DMS153 treated with DMSO at 0.1 percent for 48 hours (cell line): ENCODE measurements around the gene ZNF446.
"Not testable (repeated sequence)": the region's sequence is repeated elsewhere in the genome, so short reads cannot be mapped to it uniquely, and the experiment has no call there.

ENCODE experiments used
- DNase-seq: peaks from one replicate; lab custom pipeline; 2025; ENCODE audit not compliant: unreplicated experiment; lab: John Stamatoyannopoulos, UW

The ZNF446 gene

DNA sequence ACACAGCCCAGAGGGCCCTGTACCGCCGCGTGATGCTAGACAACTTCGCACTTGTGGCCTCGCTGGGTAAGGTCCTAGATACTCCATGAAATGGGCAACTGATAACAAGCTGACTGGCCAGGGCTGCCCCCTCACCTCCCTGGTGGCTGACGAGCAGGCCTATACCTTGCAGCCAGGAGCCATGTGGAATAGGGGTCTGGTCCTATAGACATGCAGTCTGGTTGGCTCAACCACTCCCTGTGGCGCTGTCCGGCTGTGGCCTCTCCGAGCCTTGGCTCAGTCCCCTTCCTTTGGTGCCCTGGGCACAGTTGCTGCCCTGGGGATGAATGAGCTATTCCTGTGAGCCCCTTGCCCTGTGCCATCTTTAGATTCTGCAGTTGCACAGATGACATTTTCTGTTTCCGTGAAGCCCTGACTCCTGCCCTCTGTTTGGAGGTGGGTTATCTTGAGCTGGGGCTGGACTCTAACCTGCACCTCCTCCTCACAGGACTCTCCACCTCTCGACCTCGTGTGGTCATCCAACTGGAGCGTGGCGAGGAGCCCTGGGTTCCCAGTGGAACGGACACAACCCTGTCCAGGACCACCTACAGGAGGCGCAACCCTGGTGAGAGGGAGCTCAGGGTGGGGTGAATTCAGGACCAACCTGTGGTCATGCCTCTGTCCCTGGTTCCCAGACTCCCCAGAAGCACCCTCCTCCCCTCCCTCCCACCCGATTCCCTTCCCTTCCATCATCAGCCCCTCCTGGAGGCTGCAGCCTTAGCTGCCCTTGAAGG, 6.7 kb upstream of the ZNF446 start:
- no peak for DNase-seq

DNA sequence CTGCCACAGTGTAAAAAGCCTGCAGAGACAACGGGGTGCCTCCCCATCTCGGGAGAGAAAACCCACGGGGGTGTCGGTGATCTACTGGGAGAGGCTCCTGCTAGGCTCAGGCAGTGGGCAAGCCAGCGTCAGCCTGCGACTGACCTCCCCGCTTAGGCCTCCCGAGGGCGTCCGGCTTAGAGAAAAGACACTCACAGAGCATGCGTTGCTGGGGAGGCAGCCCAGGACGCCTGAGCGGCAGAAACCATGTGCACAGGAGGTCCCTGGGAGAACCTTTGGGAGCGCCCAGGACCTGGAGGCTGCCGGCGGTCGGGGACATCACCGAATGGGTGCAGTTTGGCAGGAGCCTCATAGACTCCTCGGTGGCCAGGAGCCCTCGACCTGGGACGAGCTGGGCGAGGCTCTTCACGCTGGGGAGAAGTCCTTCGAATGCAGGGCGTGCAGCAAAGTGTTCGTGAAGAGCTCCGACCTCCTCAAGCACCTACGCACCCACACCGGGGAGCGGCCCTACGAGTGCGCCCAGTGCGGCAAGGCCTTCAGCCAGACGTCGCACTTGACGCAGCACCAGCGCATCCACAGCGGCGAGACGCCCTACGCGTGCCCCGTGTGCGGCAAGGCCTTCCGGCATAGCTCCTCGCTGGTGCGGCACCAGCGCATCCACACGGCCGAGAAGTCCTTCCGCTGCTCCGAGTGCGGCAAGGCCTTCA, 5.2 kb upstream of the ZNF446 start:
- DNase-seq, result not testable (repeated sequence)

DNA sequence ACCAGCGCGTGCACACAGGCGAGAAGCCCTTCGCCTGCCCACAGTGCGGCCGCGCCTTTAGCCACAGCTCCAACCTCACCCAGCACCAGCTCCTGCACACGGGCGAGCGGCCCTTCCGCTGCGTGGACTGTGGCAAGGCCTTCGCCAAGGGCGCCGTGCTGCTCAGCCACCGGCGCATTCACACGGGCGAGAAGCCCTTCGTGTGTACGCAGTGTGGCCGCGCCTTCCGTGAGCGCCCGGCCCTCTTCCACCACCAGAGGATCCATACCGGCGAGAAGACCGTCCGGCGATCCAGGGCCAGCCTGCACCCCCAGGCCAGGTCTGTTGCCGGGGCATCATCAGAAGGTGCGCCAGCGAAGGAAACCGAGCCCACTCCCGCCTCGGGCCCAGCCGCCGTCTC, 4.4 kb upstream of the ZNF446 start:
- DNase-seq, result no peak

DNA sequence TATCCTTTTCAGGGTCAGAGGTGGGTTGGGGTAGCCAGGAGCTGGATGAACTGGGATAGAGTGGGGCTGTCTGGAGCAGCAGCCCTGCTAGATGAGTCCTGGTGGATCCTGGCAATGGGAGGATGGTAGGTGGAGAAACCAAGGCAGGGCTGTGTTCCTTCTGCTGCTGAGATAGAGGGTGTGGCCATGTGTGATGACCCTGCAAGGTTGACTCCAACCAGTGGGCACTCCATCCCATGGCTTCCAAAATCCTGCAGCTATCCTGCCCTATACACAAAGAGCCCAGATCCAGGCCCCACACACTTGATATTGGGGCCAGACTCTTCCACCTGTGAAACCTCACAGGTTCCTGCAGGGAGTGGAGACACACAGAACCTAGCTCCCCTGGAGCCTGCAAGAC, 2.4 kb upstream of the ZNF446 start:
- no peak for DNase-seq

DNA sequence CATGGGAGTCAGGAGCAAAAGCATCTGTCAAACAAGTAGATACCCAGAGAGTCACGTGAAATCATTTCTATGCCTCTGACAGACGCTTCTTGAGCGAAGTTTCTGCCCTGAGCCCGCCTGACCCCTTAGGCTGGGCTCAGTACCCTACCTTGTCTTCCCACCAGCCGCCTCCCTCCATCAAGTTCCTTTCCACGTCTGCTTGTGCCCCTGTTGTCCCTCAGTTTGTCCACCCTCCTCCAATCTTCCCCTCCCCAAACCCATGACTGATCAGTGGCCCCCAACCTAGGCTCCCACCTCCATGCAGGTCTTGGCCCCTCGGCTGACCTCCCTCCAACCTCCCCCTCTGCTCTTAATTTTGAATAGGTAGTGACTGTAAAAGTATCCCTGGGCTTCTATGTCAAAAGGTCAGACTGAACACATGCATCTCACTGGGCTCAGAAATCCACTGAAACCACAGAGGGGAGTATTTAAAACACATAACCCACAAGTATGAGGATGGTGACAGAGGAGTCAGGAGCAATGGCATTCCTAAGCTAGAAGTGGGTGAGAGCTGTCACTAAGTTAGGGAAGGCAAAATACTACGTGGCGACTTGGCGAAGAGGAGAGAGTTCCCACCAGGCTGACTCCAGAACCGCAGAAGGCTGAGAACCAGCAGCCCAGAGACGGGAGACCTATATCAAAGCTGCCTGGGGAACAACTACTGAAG, 1.7 kb upstream of the ZNF446 start:
- DNase-seq, result no peak

DNA sequence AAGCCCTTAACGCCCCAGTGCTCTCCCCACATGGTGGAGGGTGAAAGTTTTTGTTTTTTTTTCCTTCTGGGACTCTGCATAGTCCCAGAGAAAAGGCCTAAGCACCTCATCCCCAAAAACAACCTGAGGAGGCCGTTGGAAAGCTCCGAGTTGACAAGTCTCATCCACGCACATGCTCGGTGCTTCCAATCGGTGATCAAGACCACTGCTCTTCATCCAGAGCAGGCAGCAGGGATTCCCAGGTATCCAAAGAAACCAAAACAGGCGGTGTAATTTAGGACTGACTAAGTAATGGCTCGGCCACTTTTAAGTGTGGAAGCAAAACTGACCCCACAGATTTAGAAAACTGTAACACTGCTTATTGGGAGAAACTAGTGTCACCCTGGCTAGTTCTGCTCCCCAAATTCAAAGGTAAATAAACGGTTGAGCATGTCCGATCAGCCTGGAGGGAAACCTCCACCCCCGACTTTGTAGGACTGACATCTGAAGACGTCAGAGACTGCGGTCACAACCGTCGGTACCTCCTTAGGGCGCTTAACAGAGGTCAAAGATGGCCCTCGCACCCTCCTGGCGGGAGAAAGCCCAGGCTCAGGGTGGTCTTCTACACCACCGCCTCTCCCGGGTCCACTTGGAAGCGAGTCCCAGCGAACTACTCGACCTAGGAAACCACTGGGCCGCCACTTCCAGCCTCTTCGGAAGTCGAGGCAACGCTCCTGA, 997 bp upstream of the ZNF446 start:
- no peak for DNase-seq

- no peak for DNase-seq
These were observed 405 bp downstream of the ZNF446 start for GRCh38 chr19:58476498-58477015.

DNA sequence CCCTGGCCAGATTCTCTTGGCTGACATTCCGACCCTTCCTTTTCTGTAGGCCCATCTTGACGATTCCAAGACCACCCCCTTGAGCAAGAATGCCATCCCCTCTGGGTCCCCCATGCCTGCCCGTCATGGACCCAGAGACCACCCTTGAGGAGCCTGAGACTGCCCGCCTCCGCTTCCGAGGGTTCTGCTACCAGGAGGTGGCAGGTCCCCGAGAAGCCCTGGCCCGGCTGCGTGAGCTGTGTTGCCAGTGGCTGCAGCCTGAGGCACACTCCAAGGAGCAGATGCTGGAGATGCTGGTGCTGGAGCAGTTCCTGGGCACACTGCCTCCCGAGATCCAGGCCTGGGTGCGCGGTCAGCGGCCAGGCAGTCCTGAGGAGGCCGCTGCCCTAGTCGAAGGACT, 978 bp downstream of the ZNF446 start:
- no peak for DNase-seq

GRCh38 chr19:58477871-58478270, 1.7 kb downstream of the ZNF446 start:
- DNase-seq, result no peak

- DNase-seq, result no peak
These were observed 3.2 kb downstream of the ZNF446 start for GRCh38 chr19:58479303-58479702.

DNA sequence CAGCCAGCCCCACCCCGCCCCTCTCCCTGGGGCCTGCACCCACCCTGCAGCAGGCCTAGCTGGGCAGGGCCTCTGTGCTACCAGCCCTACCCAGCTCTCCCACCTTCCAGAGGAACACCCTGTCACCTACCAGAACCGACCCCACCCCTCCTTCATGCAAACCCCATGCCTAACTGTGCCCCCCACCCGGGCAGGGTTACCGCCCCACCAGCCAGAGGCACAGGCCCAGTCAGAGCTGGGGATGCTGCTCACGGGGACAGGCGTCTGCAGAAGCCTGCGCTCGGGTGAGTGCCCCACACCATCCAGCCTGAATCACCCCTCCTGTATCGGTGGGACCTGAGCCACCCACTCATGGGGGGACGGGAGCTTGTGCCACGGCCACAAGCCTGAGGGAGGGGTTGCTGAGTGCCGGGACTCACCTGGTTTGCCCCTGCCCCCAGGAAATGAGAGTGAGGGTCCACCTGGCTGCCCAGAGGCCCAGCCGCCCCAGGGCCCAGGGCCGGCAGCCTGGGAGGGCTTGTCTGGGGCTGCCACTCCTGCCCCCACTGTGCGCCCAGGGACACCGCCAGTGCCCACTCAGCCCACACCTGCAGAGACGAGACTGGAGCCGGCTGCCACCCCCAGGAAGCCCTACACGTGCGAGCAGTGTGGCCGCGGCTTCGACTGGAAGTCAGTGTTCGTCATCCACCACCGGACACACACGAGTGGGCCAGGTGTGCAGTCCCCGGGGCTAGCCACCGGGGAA, 3.8 kb downstream of the ZNF446 start:
- no peak for DNase-seq

DNA sequence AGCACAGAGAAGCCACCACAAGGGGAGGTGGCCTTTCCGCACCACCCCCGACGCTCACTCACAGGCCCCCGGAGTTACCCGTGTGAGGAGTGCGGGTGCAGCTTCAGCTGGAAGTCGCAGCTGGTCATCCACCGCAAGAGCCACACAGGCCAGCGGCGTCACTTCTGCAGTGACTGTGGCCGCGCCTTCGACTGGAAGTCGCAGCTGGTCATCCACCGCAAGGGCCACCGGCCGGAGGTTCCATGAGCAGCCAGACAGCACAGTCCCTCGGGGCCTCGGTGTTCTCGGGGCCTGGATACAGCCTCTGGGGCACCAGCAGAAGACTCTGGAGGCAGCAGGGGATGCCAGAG, 4.3 kb downstream of the ZNF446 start:
- DNase-seq, result no peak

DNA sequence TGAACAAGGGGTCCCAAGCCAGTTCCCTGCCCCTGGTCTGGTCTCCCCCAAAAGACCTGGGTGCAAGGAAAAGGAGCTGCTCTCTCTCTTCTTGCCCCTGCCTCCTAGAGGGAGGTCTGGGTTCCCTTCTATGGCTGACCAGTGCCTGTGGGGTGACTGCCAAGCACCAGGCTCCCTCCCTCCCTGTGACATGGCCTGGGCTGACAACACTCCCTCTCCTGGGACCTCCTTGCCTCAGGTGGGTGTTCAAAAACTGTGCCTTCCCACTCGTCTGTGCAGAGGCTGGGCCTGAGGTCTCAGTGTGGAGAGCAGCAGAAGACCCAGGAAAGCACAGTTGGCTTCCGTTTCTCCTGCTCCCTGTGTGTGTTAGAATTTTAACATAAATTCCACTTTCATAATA, 4.7 kb downstream of the ZNF446 start:
- no peak for DNase-seq

DNA sequence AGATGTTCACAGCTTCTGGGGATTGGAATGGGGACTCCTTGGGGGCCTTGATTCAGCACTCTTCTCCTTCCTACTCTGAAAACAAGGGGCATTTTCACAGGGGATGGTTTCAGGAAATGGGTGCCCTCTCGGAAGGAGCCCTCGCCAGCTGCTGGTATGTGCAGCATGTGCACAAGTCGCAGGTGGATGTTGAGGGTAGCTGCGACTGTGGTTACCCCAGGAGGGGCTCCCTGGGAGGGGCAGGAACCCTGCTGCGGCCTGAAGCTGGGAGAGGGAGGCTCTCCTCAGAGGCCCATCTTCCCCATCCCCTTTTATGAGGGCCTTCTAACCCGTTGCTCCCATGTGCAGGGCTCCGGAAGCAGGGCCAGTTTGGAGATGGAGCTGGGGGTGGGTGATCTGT, 6.2 kb downstream of the ZNF446 start:
- no peak for DNase-seq

GRCh38 chr19:58483776-58484175, 7.6 kb downstream of the ZNF446 start:
- DNase-seq, result no peak

GRCh38 chr19:58484349-58484748, 8.2 kb downstream of the ZNF446 start:
- not testable (repeated sequence) for DNase-seq

- no peak for DNase-seq
These were observed 15.2 kb downstream of the ZNF446 start for GRCh38 chr19:58491393-58491792.

DNA sequence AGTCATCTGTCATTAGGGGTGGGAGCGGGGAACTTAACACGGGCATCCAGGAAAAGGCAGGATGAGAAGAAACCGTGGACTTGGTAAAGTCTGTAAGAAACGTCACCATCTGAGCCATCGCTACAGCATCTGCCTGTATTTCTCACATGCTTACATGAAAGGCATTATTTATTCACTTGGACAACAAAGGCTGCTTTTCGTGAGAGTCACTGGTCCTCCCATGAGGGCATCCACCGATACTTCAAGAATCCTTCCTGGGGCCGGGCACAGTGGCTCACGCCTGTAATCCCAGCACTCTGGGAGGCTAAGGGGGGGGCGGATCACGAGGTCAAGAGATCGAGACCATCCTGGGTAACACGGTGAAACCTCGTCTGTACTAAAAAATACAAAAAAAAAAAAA, 16.1 kb downstream of the ZNF446 start:
- DNase-seq, result no peak

GRCh38 chr19:58497634-58498170, 21.6 kb downstream of the ZNF446 start:
- no peak for DNase-seq

DNA sequence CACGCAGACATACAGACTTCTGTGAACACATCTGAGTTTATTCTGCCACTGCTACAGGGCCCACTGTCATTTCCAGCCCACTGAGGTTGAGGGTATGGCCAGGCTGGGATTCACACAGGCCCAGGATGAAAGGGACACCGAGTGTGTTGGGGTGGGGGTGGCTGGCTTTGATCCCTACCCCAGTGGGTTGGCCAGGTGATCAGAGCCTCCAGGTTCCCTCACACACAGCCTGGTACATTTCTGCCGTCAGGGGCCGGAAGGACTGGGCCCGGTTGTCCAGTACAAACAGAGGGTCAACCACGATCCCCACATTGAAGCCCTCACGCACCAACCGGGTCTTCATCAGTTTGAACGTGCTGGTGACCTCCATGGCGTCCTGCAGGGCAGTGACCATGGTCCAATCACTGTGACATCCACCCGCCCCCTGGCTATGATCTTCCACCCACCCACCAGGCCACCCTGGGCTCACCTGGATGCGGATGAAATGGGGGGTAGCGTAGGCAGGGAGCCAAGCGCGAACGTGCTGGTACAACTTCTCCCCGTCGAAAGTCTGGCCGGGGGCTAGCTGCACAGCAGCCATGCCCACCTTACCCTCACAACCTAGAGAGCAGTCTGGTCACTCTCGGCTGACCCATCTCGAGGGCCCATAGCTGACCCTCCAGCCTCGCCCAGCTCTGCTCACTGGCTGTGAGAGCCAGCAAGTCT, 22.3 kb downstream of the ZNF446 start:
- DNase-seq, result no peak
